ENCODE data around the gene SRPRA.

GRCh38 chr11:126246636-126247035 is 22.1 kb downstream of the SRPRA start:
- TF ChIP-seq POLR2A (IDR thresholded peaks at IDR 0.05) (no peak), CTCF (IDR thresholded peaks at IDR 0.05) (no peak), POLR2AphosphoS5 (IDR thresholded peaks at IDR 0.05) (no peak)

Measured in sigmoid colon (tissue), 4 donors.